ENCODE measurements around the gene CXXC5.

The CXXC5 gene

GRCh38 chr5:139682016-139682975, 34.1 kb downstream of the CXXC5 start:
- no peak for DNase-seq (ENCODE audit: low read depth)

GRCh38 chr5:139683295-139684271, 35.4 kb downstream of the CXXC5 start:
- no peak for DNase-seq (ENCODE audit: low read depth)

GRCh38 chr5:139684350-139684880, 36.3 kb downstream of the CXXC5 start:
- no peak for DNase-seq (ENCODE audit: low read depth)

GRCh38 chr5:139684881-139685749, 37.0 kb downstream of the CXXC5 start:
- DNase-seq (ENCODE audit: low read depth): no peak

- no peak for DNase-seq (ENCODE audit: low read depth)
These were observed 37.7 kb downstream of the CXXC5 start for GRCh38 chr5:139685886-139686285.

GRCh38 chr5:139686356-139686705, 38.2 kb downstream of the CXXC5 start:
- DNase-seq (ENCODE audit: low read depth): no peak

- DNase-seq (ENCODE audit: low read depth): no peak
These were observed 38.7 kb downstream of the CXXC5 start for GRCh38 chr5:139686706-139687441.

- DNase-seq (ENCODE audit: low read depth): no peak
These were observed 39.5 kb downstream of the CXXC5 start for GRCh38 chr5:139687656-139688055.

GRCh38 chr5:139688088-139688702, 40.0 kb downstream of the CXXC5 start:
- DNase-seq (ENCODE audit: low read depth): no peak

GRCh38 chr5:139688751-139689372, 40.7 kb downstream of the CXXC5 start:
- no peak for DNase-seq (ENCODE audit: low read depth)

- no peak for DNase-seq (ENCODE audit: low read depth)
These were observed 41.5 kb downstream of the CXXC5 start for GRCh38 chr5:139689631-139690063.

GRCh38 chr5:139690064-139690802, 42.1 kb downstream of the CXXC5 start:
- DNase-seq (ENCODE audit: low read depth): no peak

- no peak for DNase-seq (ENCODE audit: low read depth)
These were observed 42.9 kb downstream of the CXXC5 start for GRCh38 chr5:139690803-139691629.

- DNase-seq (ENCODE audit: low read depth): no peak
These were observed 44.0 kb downstream of the CXXC5 start for GRCh38 chr5:139692148-139692547.

GRCh38 chr5:139692679-139693308, 44.6 kb downstream of the CXXC5 start:
- DNase-seq (ENCODE audit: low read depth): no peak

GRCh38 chr5:139693676-139694364, 45.7 kb downstream of the CXXC5 start:
- DNase-seq (ENCODE audit: low read depth): no peak

- no peak for DNase-seq (ENCODE audit: low read depth)
These were observed 46.5 kb downstream of the CXXC5 start for GRCh38 chr5:139694556-139695177.

Measured in stimulated activated CD8-positive, alpha-beta memory T cell treated with anti-CD3 and anti-CD28 coated beads, Interleukin-15, amount 100 ng/mL, for 1 hour (primary cell).